HG03558 (cell line): Measurements from ENCODE around the gene MBNL3.
"Not testable (repeated sequence)": the region's sequence is repeated elsewhere in the genome, so short reads cannot be mapped to it uniquely, and the experiment has no call there.

Experiments
- ATAC-seq: cut with Tn5 transposase; IDR thresholded peaks from one replicate; pipeline ENCODE4 v1.9.1; 2021; ENCODE audit warnings: moderate number of reproducible peaks; ENCODE audit not compliant: unreplicated experiment; ENCODE audit errors: extremely low read depth

Gene MBNL3

DNA sequence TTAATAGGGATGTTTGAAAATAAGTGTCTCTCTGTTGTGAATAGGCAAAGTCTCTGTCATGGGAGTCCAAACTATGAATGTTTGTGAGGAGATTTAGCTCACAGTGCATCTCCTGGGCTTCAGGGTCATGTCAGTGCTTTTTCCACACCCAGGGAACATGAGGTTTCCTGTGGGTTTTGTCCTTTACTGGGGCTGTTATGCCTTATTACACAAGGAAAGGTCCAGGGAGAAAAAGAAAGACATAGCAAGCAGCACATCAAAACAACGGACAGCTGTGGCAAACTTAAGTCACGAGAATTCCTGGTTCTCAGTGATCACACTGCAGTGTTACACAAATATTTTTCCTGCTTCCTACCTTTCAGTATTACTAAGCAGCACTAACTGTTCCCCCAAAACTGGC lies 99.4 kb downstream of the MBNL3 start:
- no peak for ATAC-seq

DNA sequence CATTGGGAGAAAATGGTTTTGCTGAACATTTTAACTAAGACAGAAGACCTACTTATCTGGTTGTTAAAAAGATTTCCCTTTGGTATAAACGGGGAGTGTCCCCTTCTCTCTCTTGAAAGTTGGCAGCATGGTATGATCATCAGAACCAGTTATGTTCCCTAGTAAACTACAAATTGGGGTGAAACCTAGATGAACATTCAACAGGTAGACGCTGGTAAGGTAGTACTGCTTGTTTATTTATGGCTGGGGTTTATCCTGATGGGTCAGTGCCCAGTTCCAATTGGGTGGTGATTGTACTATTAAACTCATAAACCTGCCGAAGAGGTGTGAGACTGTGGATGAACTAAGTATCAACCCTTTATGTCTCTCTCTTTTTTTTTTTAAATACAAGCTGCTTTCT lies 100.5 kb downstream of the MBNL3 start:
- ATAC-seq, result no peak

DNA sequence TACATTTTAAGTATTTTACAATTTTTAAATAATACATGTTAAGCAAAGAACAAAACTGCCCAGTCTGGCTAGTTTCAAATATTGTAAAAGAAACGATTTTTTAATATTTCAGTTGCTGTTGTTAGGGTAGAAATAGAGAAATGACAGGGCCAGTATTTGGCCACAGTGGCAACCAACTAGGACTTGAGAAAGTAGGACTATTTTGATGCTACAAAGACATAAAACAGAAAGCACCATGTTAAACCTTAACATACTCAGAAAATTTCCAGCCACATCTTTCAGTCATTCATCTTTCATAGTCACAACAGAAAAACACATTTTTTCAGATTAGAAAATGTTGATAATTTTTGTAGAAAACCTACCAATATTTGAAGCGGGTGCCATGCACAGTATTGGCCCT lies 104.5 kb downstream of the MBNL3 start:
- no peak for ATAC-seq

DNA sequence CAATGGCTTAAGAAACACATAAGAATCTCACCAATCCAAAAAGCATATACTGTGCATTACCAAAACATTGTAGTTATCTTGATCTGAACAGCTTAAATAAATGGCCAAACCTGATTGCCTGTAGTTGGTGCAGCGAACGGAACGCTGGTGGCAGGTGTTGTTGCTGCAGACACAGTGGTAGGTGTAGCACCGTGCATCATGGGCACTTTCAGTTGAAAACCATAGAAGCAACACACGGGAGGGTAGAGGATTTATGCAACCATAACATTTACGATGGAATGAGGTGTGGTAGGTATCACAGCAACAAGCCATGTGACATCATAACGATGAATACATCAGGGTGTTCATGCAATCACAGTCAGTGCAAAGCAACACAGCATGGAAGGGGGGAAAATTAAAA lies 106.8 kb downstream of the MBNL3 start:
- no peak for ATAC-seq

DNA sequence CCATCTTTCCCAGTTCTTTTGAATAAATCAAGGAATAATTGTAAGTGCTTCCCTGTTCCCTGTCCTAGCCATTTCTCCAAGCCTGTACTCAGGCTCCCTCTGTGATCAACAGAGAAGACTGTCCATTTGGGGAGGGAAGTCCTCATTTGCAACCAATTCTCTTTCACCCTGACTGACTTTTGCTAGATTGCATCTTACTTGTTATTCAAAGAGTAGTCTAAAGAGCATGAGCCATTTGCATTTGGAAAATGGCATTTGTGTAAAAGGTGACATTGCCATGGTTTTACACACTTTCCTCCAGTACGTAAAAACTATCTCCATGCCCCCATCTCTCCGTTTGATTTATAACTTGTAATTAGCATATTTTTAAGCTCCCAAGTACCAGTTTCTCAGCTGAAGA lies 110.6 kb downstream of the MBNL3 start:
- ATAC-seq, result no peak

DNA sequence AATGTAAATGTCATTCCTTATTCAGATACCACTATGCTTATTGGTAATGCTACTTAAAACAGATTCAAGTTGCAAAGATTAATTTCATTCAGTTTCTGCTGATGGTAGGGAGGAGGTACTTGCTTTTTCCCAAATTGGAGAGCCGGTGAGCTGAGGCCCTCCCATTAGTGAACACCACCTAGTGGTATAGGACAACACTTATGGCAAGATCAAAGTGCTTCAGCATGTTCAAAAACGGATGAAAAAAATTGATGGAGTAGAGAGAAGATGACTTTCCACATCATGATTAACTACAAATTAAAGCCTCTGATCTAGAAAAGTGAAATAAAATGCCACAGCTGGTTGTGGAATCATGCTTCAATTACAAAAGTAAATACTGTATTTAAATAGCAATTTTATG lies 112.9 kb downstream of the MBNL3 start:
- ATAC-seq, result no peak

DNA sequence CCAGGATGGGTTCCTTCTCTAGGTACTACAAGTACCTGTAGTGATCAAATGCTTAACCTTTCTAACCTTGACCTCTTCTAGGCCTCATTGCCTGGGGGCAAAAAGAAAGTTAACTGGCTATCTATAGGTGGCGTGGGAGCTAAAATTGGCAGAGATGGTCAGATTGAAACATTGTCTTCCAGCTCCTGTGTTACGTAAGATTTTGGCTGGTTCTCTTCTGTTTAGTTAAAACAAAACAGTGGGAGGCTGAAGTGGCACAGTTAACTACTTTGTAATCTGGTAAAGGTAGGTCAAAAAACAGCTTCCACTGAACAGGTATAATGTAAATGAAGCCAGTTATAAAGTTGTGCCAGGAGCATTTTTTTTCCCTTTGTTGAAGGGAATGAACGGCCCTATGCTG lies 115.2 kb downstream of the MBNL3 start:
- ATAC-seq, result no peak

DNA sequence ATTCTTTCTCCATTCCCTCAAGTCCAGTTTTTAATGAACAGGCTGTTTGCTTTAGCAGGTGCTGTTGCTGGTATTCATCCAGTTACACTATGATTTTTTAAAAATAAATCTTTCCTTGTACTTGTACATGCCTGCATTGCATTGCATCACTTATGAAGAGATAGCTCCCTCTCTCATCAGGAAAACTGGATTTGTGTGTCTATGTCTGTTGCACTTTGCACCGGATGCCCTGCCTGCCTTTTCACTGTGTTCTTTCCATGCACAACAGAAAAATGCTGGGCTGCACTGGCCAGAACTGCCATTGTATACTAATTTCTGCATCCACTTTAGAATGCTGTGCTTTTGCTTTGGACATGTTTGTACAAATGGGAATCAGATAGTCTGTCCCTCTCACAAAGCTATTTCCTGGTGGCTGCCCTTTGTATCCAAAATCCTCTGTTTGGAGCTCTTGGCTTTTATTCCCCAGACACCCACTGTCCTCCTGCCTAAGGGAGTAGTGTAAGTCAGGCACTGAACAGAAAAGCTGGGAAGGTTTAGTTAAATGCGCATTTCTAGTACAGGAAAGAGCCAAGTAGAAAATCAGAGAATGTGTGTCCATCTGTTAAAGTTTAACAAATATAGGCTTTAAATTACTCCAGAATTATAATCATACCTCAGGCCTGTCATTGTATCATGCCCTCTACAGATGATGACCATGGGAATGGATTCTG lies 119.1 kb downstream of the MBNL3 start:
- ATAC-seq, result no peak

DNA sequence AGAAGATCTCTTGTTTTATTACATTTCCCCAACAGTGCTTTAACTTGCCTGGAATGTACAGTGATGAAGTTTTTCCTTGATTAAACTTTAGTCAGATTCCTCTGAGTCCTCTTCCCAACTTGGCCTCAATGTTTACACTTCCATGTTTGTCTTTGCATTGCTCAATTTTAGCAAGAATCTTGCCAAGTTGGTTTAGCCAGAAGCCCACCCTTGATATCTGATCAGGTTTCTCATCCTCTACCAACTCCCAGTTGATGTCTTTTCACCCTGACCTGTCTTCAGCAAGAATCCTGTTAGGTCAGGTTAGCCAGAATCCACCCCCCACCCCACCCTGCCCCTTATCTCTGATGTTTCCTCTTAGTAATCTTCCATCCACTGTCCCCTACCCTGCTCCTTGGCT lies 120.9 kb downstream of the MBNL3 start:
- ATAC-seq, result no peak

DNA sequence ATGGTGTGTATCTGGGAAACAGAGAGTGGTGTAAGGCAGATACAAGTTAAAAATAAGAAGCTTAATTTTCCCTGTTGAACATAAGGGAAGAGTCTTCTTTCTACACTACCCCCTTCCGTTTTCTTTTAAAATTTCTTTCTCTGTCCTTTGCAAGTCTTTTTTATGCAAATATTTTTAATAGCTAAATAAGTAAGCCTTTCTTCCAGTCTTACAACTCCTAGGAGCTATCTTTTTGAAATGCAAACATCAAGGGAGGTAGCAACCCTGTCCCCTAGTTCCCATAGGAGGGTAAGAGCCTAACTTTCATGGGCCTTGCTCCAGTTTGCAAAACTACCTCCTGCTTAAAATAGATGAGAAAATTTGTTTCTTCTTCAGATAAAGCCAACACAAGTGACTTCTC lies 121.5 kb downstream of the MBNL3 start:
- no peak for ATAC-seq

DNA sequence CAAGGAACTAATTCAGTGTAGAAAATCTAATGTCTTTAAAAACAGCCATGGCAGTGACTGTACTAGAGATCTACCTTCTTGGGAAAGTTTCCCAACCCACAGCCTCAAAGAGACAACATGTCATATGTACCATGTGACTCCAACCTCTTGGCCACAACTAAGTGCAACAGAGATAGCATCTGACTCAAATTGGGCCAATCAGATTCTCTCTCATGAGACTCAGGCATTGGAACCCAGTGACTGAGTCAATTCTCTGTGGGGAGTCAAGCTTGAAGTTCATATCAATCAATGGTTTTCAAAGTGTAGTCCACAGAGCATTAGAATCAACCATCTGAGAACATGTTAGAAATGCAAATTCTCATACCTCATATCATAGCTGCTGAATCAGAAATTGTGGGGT lies 123.3 kb downstream of the MBNL3 start:
- no peak for ATAC-seq

DNA sequence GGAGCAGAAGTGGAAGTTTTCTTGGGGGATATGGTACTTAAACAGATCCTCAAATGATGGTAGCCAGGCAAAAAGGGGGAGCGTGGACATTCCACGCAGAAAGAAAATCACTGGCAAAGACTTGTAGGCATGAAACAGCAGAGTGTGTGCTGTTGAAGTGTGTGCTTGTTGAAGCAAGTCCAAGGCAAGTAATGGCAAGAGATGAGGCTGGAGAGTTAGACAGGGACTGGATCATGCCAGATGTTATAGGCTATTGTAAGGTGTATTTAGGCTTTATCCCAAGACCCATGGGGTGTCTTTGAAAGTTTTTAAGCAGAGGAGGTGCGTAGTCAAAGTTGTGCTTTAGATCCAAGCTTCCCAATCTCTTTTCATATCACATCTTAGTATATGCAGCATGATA lies 124.5 kb downstream of the MBNL3 start:
- no peak for ATAC-seq

DNA sequence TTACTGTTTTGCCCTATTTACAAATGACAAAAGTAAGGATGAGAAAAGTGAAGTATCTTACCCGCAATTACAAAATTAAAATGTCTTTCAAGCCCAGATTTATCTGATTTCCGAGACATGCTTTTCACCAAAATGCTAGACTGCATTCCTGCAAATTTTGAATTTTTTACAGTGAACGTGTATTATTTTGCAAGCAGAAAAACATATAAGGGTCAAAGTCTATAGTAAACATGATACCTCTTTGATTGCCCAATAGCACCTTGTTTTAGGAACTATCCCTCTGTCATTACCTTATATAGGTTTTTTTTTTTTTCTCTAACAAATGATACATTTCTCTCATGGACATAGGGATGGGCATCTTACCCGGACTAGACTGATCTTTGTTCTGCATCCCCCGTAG lies 135.4 kb downstream of the MBNL3 start:
- no peak for ATAC-seq

DNA sequence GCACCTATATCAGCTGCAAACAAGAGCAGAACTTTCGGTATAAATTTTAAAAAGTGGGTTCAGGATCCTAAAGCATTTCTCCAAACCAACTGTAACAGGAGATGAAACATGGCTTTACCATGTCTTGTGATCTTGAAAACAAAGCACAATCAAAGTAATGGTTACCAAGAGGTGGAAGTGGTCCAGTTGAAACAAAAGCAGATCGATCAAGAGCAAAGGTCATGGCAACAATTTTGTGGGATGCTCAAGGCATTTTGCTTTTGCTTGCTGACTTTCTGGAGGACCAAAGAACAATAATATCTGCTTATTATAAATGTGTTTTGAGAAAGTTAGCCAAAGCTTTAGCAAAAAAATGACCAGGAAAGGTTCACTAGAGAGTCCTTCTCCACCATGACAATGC lies 152.7 kb downstream of the MBNL3 start:
- no peak for ATAC-seq

DNA sequence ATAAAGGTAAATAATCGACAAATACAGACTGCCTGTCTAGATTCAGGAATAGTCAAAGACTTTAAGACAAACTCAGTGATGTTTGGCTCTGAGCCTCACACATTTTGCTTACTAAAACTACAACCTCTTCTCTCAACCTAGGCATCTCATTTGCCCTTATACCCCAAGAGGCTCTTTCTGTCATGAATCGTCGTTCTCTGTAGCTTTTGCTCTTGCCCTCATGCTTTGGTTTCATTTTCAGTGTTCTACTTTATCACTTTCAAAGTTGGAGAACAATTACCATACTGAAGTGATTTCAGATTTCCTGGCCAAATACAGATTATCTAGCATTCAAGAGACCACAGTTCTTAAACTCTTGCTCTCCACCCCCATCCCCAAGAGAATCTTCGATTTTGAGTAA lies 155.5 kb downstream of the MBNL3 start:
- no peak for ATAC-seq

DNA sequence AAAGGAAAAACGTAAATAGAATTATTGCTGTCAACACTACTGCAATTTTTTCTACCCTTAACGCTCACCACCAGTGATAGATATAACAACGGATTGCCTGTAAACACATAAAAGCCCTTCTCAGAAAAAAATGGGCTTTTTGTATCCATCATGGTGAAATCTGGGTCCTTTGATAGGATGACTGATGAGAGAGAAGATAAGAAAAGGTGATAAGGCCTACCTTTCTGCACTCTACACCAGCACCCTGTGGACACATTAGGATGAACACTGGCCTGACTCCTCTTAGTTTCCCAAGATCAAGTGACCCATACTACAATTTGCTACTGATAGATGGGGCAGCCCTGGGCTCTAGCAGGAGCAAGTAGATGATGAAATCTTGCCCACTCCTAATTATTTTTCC lies 157.3 kb downstream of the MBNL3 start:
- ATAC-seq, result no peak

DNA sequence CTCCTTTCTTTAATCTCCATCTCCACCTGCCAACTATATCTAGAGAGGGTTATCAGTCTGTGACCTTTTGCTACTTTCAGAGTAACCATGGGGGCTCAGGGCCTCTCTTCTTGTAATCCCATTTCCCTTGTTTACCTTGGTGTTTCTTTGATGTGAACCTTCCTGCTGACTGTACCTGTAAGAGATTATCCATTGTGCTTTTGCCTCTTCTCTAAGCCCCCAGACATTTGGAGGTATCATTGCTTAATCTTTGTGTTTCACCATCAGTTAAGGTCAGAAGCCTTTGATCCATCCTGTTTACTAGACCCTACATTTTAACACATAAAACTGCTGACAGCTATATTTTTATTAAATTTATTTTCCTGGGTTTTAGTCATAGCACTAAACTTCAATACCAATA lies 157.8 kb downstream of the MBNL3 start:
- ATAC-seq, result no peak

DNA sequence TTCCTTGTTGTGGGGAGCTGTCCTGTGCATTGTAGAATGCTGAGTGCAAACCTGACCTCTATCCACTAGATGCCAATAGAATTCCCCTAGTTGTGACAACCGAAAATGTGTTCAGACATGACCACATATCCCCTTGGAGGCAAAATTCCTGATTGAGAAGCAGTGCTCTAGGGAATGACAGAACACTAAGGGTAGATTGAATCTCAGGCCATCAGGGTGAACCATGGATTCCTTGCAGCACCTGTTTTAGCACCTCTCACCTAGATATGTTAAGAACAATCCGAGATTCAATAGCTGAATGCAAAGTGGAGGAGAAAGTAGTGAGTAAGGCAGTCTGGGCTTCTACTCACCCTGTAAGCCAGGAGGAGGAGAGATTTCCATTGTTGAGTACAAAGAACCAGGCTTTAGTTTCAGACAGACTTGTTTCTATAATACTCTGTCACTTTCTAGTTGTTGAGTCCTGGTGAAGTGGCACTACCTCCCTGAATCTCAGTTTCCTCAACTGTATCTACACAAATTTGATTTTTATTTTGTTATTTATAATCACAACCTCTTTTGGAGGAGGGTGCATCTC lies 158.6 kb downstream of the MBNL3 start:
- no peak for ATAC-seq

DNA sequence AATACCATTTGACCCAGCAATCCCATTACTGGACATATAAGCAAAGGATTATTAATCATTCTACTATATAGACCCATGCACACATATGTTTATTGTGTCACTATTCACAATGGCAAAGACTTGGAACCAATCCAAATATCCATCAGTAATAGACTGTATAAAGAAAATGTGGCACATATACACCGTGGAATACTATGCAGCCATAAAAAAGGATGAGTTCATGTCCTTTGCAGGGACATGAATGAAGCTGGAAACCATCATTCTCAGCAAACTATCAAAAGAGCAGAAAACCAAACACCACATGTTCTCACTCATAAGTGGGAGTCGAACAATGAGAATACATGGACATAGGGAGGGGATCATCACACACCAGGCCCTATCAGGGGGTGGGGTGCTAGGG lies 161.9 kb downstream of the MBNL3 start:
- not testable (repeated sequence) for ATAC-seq
